Measurements from ENCODE around the gene LRRC23.

The LRRC23 gene

DNA sequence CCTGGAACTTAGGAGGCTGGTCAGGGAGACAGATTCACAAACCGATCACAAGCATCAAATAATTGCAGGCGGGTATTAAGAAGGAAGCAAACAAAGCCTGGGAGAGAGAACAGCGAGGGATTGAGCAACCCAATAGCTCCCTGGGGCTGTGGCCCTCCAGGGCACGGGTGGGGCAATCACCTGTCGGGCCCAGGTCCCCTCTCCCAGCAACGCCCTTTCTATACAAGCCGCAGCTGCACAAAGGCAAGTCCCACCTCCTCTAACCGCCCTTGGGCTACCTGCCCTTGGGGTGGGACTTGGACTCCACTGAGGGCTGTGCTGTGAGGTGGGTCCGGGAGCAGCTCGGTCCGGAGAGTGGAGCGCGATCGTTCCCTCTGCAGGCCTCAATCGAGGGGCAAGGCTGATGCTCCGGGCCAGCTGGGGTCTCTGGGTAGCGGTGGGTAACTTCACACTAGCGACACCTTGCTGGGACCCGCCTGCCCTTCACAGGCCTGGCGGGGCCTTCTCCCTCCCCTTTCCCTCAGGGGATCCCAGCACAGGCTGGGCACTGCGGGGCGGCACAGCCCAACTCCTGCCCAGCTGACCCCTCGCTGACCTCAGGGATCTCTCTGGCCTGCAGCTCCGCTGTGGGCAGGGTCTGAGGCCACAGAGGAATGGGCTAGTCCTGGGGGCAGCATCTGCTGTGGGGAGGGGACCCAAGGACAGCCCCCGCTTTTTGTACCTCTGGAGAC lies 57.8 kb downstream of the LRRC23 start:
- Histone ChIP-seq H3K9ac (ENCODE audit: low read depth in 1 of 2, low read length in 2 of 2) (peak overlapping the region; percentile 96 to 97), H3K27ac (ENCODE audit: low read depth, low read length) (peak overlapping the region; percentile 97), H3K27me3 (ENCODE audit: control insufficient read depth in 1 of 2, insufficient read depth in 2 of 2, low read length in 2 of 2) (no peaks in the 10 kb centered on the region), H3K36me3 (ENCODE audit: control insufficient read depth in 1 of 2, insufficient read depth in 2 of 2, low read length in 2 of 2) (peaks cover 16 to 38% of the 10 kb centered on the region in 2 donors), H3K9me3 (ENCODE audit: control insufficient read depth in 1 of 2, low read length in 2 of 2) (no peaks in the 10 kb centered on the region), H3K4me3 (ENCODE audit: low read depth in 1 of 2, low read length in 2 of 2) (peak overlapping the region; percentile 82 to 85), H3K4me1 (ENCODE audit: control insufficient read depth in 1 of 2, insufficient read depth in 2 of 2, low read length in 2 of 2) (peaks cover 63 to 86% of the 10 kb centered on the region in 2 donors)

DNA sequence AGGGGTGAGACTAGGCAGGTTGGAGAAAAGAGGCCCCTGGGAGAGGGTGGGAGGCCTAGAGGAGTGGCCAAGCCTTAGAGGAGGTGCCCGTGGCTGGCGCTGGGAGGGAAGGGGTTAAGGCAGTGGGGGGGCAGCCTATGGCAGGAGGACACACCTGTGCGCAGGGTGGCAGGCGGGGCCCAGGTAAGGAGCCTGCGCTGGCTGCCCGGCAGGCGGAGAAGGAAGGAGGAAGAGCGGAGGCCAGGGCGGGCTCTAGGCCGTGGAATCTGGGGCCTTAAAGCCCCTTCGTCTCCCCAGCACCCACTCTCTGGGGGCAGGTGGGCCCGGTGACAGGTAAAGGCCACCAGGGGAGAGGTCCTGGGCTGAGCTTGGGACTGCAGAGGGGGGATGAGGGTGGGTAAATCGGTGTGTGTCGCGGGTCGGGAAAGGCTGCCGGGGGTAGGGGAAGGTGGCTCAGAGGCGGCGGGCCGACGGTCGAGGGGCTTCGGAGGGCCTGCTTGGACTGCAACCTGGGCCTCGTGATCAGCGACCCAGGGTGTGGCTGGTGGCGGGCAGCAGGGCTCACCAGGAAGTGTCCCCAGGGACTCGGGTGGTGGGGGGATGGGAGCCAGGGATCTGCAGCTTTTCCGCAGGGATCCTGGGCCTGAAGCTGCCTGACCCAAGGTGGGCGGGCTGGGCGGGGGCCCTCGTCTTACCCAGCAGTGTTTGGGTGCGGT lies 58.6 kb downstream of the LRRC23 start:
- Histone ChIP-seq H3K36me3 (ENCODE audit: control insufficient read depth in 1 of 2, insufficient read depth in 2 of 2, low read length in 2 of 2) (peaks cover 24 to 45% of the 10 kb centered on the region in 2 donors), H3K9me3 (ENCODE audit: control insufficient read depth in 1 of 2, low read length in 2 of 2) (no peaks in the 10 kb centered on the region), H3K27me3 (ENCODE audit: control insufficient read depth in 1 of 2, insufficient read depth in 2 of 2, low read length in 2 of 2) (no peaks in the 10 kb centered on the region), H3K9ac (ENCODE audit: low read depth in 1 of 2, low read length in 2 of 2) (peak overlapping the region; percentile 96 to 97), H3K4me1 (ENCODE audit: control insufficient read depth in 1 of 2, insufficient read depth in 2 of 2, low read length in 2 of 2) (peaks cover 63 to 86% of the 10 kb centered on the region in 2 donors), H3K4me3 (ENCODE audit: low read depth in 1 of 2, low read length in 2 of 2) (peak overlapping the region; percentile 82 to 85), H3K27ac (ENCODE audit: low read depth, low read length) (peak overlapping the region; percentile 97)
